Small intestine (tissue), 7 donors: ENCODE data around the gene CAPN10. TPM values are rescaled to one million over a fixed set of nuclear protein-coding genes. Genes with fewer than 3 reads are reported as not detected.

Experiments
- DNase-seq, 2 donors: peaks; one replicate each; pipeline versions ENCODE4 v3.0.0 to v3.0.0-alpha.2; 2013
- FAIRE-seq: peaks from 2 replicates; lab custom pipeline; 2012; peaks lifted over from hg19 to GRCh38; lab: Jason Lieb, UNC
- H3K27ac ChIP-seq, 3 donors: one replicate each; pipeline ENCODE4 v1.5.1; 2013; ENCODE audit warnings: low read length in 2 of 3, mild to moderate bottlenecking in 2 of 3, control low read depth in 1 of 3, inconsistent platforms in 1 of 3, low read depth in 1 of 3, moderate library complexity in 1 of 3
- H3K27me3 ChIP-seq, 3 donors: one replicate each; pipeline ENCODE4 v1.6.1; 2013; ENCODE audit warnings: low read length in 3 of 3, inconsistent platforms in 1 of 3; ENCODE audit not compliant: control insufficient read depth in 3 of 3, insufficient read depth in 3 of 3
- H3K36me3 ChIP-seq, 3 donors: one replicate each; pipeline ENCODE4 v1.6.1; 2013; ENCODE audit warnings: low read length in 3 of 3, inconsistent platforms in 1 of 3, low read depth in 1 of 3, mild to moderate bottlenecking in 1 of 3, moderate library complexity in 1 of 3; ENCODE audit not compliant: control insufficient read depth in 3 of 3, insufficient read depth in 2 of 3
- H3K4me1 ChIP-seq, 3 donors: one replicate each; pipeline ENCODE4 v1.6.1; 2013; ENCODE audit warnings: low read length in 2 of 3, inconsistent platforms in 1 of 3, low read depth in 1 of 3, mild to moderate bottlenecking in 1 of 3, moderate library complexity in 1 of 3; ENCODE audit not compliant: control insufficient read depth in 3 of 3, insufficient read depth in 2 of 3
- H3K4me3 ChIP-seq, 3 donors: one replicate each; pipeline ENCODE4 v1.5.1; 2013; ENCODE audit warnings: low read length in 3 of 3, control low read depth in 1 of 3, inconsistent platforms in 1 of 3, low read depth in 1 of 3, mild to moderate bottlenecking in 1 of 3, moderate library complexity in 1 of 3
- H3K9me3 ChIP-seq, 2 donors: one replicate each; pipeline ENCODE4 v1.6.1; 2013; ENCODE audit warnings: low read depth in 1 of 2, low read length in 1 of 2; ENCODE audit not compliant: control insufficient read depth in 2 of 2, insufficient read depth in 1 of 2
- WGBS, 3 donors: extraction: QIAGEN DNeasy Blood & Tissue Kit; methylation state at CpG; one replicate each; pipeline ENCODE4 v1.1.7; 2013; 5-methylcytosine and 5-hydroxymethylcytosine counted together
- polyA plus RNA-seq, 4 donors: library from polyadenylated mRNA; stranded (reverse) in 3 of 4; unstranded in 1 of 4; fragments of 200-250 nt in 3 of 4; fragments of 120-200 nt in 1 of 4; gene quantifications; one replicate each; pipeline versions ENCODE4 v1.2.1 to v1.2.3, GENCODE V29; 2013
- donor health status: healthy with polysubstance abuse.
- donor health status: control.
- donor health status: control.
- donor health status: Bipolar disorder and iron deficiency.
- donor health status: healthy.

CAPN10 gene
- polyA plus RNA-seq, 4 donors, result 19.7 to 33.8 (median 32.1) TPM

DNA sequence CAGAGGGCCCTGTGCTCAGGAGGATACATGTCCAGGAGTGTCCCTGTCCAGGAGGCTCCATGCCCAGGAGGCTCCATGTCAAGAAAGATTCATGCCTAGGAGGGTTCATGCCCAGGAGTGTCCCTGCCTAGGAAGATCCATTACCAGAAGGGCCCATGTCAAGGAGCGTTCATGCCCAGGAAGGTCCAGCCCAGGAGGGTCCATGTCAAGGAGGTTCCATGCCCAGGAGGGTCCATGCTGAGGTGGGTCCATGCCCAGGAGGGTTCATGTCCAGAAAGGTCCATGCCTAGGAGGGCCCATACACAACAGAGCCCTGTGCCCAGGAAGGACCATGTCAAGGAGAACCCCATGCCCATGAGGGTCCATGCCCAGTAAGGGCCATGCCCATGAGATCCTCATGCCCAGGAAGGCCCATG is 45.8 kb downstream of the CAPN10 start:
- Histone ChIP-seq H3K9me3 (peaks cover 0 to 33% of the 10 kb centered on the region in 2 donors), H3K4me1 (peaks cover 0 to 7% (median 0%) of the 10 kb centered on the region in 3 donors), H3K4me3 (no peak overlapping the region), H3K27me3 (no peaks in the 10 kb centered on the region), H3K36me3 (peaks cover 0 to 60% (median 7%) of the 10 kb centered on the region in 3 donors), H3K27ac (no peak overlapping the region)
- WGBS, 3 donors, result 97 to 100% (median 100%) methylated on average over 1 of the region's 1 CpG
- DNase-seq (no peak), FAIRE-seq (no peak)

DNA sequence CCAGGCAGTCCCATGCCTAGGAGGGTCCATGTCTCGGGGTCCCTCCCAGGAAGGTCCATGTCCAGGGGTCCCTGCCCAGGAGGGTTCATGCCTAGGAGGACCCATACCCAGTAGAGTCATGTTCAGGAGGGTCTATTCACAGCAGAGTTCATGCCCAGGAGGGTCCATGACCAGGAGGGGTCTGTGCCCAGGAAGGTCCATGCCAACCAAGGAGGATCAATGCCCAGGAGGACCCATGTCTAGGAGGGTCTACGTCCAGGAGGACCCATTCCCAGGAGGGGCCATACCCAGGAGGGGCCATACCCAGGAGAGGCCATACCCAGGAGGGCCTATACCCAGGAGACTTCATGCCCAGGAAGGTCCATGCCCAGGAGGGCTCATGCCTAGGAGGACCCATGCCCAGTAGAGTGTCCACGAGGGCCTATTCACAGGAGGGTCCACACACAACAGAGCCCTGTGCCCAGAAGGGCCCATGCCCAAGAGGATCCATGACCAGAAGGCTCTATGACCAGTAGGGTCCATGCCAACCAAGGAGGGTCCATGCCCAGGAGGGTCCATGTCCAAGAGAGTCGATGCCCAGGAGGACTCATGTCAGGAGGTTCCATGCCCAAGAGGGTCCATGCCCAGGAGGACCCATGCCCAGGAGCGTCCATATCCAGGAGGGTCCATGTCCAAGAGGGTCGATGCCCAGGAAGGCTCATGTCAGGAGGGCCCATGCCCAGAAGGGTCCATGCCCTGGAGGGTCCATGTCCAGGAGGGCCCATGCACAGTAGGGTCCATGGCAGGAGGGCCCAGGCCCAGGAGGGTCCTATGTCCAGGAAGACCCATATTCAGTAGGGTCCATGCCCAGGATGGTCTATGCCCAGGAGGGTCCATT is 48.8 kb downstream of the CAPN10 start:
- no peaks in the 10 kb centered on the region for H3K4me1 ChIP-seq
- FAIRE-seq, result no peak
- WGBS, 3 donors, result 76 to 86% (median 80%) methylated on average over 6 of the region's 6 CpGs
- no peak overlapping the region for H3K4me3 ChIP-seq
- peaks cover 0 to 6% (median 0%) of the 10 kb centered on the region in 3 donors for H3K27me3 ChIP-seq
- no peak for DNase-seq
- H3K9me3 ChIP-seq, result peaks cover 0 to 33% of the 10 kb centered on the region in 2 donors
- H3K36me3 ChIP-seq, result peaks cover 0 to 29% (median 3%) of the 10 kb centered on the region in 3 donors
- no peak overlapping the region for H3K27ac ChIP-seq

- Histone ChIP-seq H3K36me3 (peaks cover 0 to 22% (median 0%) of the 10 kb centered on the region in 3 donors), H3K4me1 (no peaks in the 10 kb centered on the region), H3K9me3 (peaks cover 0 to 33% of the 10 kb centered on the region in 2 donors), H3K27me3 (peaks cover 0 to 6% (median 0%) of the 10 kb centered on the region in 3 donors), H3K4me3 (no peak overlapping the region), H3K27ac (no peak overlapping the region)
- DNase-seq, result no peak
- 56 to 71% (median 69%) methylated on average over 3 of the region's 3 CpGs for WGBS, 3 donors
- FAIRE-seq, result no peak
Measured at GRCh38 chr2:240635998-240636547, 49.5 kb downstream of the CAPN10 start.

DNA sequence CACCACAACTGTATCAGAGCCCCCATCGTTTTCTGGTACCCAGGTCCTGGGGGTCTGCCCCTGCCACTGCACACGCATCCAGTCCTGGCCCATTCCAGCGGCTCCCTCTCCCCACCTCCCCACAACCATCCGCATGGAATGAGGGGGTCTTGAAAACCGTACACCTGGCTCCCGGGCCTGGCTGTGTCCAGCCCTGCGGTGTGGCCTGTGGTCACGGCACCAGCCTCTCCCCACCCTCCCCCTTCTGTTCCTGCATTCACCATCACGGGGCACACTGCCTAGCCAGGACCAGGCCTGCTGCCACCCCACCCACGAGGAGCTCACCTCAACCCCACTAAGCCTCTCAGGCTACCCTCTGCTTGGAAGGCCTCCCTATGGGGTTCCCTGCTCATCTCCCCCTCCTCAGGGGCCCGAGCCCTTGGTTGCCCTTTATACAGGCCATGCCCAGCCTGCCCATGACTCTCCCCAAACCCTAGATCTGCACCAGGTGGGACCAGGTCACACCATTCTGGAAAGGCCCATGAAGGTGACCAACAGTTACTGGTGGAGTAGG is 50.1 kb downstream of the CAPN10 start:
- FAIRE-seq (no peak), DNase-seq (no peak)
- H3K27me3 ChIP-seq, result peaks cover 0 to 6% (median 0%) of the 10 kb centered on the region in 3 donors
- WGBS, 3 donors, result 75 to 79% (median 79%) methylated on average over 11 of the region's 11 CpGs
- H3K4me3 ChIP-seq, result no peak overlapping the region
- H3K27ac ChIP-seq, result no peak overlapping the region
- no peaks in the 10 kb centered on the region for H3K4me1 ChIP-seq
- H3K36me3 ChIP-seq, result peaks cover 0 to 17% (median 0%) of the 10 kb centered on the region in 3 donors
- peaks cover 0 to 33% of the 10 kb centered on the region in 2 donors for H3K9me3 ChIP-seq

DNA sequence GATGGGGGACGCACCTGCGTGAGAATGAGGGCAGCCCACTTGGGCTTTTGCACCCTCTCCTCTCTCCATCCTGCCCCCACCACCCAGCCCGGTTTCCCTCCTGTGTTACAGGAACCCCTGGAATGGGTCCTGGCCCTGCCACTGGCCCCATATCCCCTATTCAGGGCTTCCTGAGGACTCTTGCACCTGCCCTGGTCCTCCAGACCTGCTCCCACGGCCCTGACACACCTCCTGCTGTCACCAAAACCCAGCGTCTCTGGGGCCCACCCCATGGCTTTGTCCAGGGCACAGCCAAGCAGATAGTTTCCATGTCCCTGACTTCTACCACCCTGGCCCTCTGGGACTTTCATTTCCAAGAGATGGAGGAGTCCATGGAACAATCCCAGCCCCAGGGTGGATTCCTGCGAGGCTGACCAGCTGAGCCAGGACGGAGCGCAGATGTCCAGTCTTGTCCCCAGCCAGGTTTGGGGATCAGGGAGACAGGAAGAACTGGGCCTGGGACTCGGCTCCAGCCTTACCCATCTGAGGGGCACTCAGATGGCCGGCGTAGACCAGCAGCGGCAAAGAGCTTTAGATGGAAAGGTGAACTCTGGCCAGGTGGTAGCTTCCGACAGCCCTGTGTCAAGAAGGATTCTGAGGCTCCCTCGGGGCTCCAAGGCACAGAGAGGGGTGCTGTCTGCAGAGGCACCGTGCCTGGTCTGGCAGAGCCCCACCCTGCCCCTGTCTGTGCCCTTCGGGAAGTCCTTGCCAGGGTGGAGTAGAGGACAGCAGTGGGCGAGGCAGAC is 50.8 kb downstream of the CAPN10 start:
- 68 to 84% (median 81%) methylated on average over 14 to 17 of the region's 17 CpGs for WGBS, 3 donors
- DNase-seq (no peak), FAIRE-seq (no peak)
- no peaks in the 10 kb centered on the region for H3K4me1 ChIP-seq
- no peak overlapping the region for H3K27ac ChIP-seq
- no peak overlapping the region for H3K4me3 ChIP-seq
- H3K36me3 ChIP-seq, result peaks cover 0 to 11% (median 0%) of the 10 kb centered on the region in 3 donors
- H3K27me3 ChIP-seq, result peaks cover 0 to 6% (median 0%) of the 10 kb centered on the region in 3 donors
- peaks cover 0 to 28% of the 10 kb centered on the region in 2 donors for H3K9me3 ChIP-seq

DNA sequence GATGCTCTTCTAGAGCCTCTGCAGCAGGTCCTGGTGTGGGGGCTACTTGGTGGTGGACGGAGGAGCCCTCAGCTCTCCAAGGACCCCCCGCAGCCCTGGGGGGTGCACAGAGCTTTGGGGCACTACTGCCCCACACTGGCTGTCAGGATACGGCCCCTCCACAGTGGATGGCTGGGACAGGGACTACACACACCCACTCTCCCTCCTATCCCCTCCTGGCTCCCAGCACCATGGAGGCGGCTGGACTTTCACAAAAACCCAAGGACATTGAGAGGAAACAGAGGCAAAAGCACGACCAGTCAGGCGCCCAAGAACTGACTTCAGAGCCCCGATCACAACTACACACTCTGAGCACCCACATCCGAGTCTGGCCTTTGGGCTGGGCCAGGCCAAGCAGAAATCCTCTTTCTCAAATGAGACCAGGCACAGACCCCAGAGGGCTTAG is 51.4 kb downstream of the CAPN10 start:
- Histone ChIP-seq H3K36me3 (peaks cover 0 to 8% (median 0%) of the 10 kb centered on the region in 3 donors), H3K27me3 (peaks cover 0 to 6% (median 0%) of the 10 kb centered on the region in 3 donors), H3K4me1 (no peaks in the 10 kb centered on the region), H3K4me3 (no peak overlapping the region), H3K27ac (no peak overlapping the region), H3K9me3 (peaks cover 0 to 22% of the 10 kb centered on the region in 2 donors)
- no peak for DNase-seq
- FAIRE-seq, result no peak
- WGBS, 3 donors, result 67 to 76% (median 74%) methylated on average over 8 of the region's 8 CpGs

- no peak overlapping the region for H3K27ac ChIP-seq
- peaks cover 0 to 6% (median 0%) of the 10 kb centered on the region in 3 donors for H3K27me3 ChIP-seq
- WGBS, 3 donors, result 58 to 65% (median 60%) methylated on average over 18 of the region's 18 CpGs
- DNase-seq (no peak), FAIRE-seq (no peak)
- no peaks in the 10 kb centered on the region for H3K4me1 ChIP-seq
- peaks cover 0 to 8% (median 0%) of the 10 kb centered on the region in 3 donors for H3K36me3 ChIP-seq
- H3K9me3 ChIP-seq, result peaks cover 0 to 20% of the 10 kb centered on the region in 2 donors
- H3K4me3 ChIP-seq, result no peak overlapping the region
Measured at GRCh38 chr2:240638512-240639160, 52.1 kb downstream of the CAPN10 start.
